Ovary (tissue), 9 donors: ENCODE measurements around the gene TBC1D1. TPM values are rescaled to one million over a fixed set of nuclear protein-coding genes. Genes with fewer than 3 reads are reported as not detected.
"Not testable (repeated sequence)": the region's sequence is repeated elsewhere in the genome, so short reads cannot be mapped to it uniquely, and the experiment has no call there.

Experiments
- DNase-seq, 5 donors: peaks; one replicate each; pipeline ENCODE4 v3.0.0-alpha.2; 2019 to 2020
- H3K27ac ChIP-seq, 2 donors: fragments of 200-600 bp; one replicate each; pipeline versions ENCODE4 v1.5.1 to v1.8.0; 2019 to 2022
- H3K27me3 ChIP-seq: fragments of 200-600 bp; one replicate; pipeline ENCODE4 v1.8.0; 2022
- H3K36me3 ChIP-seq: fragments of 200-600 bp; sonication (generic); one replicate; pipeline ENCODE4 v1.5.1; 2019
- H3K4me1 ChIP-seq: one replicate; pipeline ENCODE4 v1.8.1; 2013; ENCODE audit warnings: mild to moderate bottlenecking, moderate library complexity; ENCODE audit not compliant: insufficient read depth
- H3K4me3 ChIP-seq: fragments of 200-600 bp; sonication (generic); one replicate; pipeline ENCODE4 v1.5.1; 2017
- H3K9me3 ChIP-seq, 2 donors: fragments of 200-600 bp in 1 of 2; sonication (generic) in 1 of 2; one replicate each; pipeline versions ENCODE4 v1.5.1 to v1.8.1; 2013 to 2019; ENCODE audit warnings: mild to moderate bottlenecking in 1 of 2, moderate library complexity in 1 of 2
- CTCF ChIP-seq, 3 donors: fragments of 450-650 bp in 2 of 3; fragments of 200-600 bp in 1 of 3; IDR thresholded peaks; one replicate each; pipeline versions ENCODE4 v1.5.1 to v1.8.0; 2016 to 2022; ENCODE audit warnings: antibody characterized with exemption in 3 of 3, mild to moderate bottlenecking in 1 of 3
- EP300 ChIP-seq: sonication (generic); formaldehyde crosslinking; IDR thresholded peaks from one replicate; pipeline ENCODE4 v1.6.1; 2017; ENCODE audit warnings: antibody characterized with exemption
- POLR2A ChIP-seq: fragments of 450-650 bp; IDR thresholded peaks from one replicate; pipeline ENCODE4 v1.6.1; 2017; ENCODE audit warnings: antibody characterized with exemption, mild to moderate bottlenecking, moderate library complexity
- WGBS, 3 donors: extraction: QIAGEN DNeasy Blood & Tissue Kit in 1 of 3; methylation state at CpG; one replicate each; pipeline versions ENCODE4 v1.1.5 to v1.1.7; 2013 to 2017; 5-methylcytosine and 5-hydroxymethylcytosine counted together
- intact Hi-C, 4 donors: fragments of 100-400 bp; cut with DNase I; formaldehyde crosslinking; loops; one replicate each; pipeline versions ENCODE4 v1.11.0 to v1.15.1; 2022 to 2023
- polyA plus RNA-seq, 2 donors: library from polyadenylated mRNA; stranded (reverse); fragments of 200-250 nt in 1 of 2; fragments of 350-450 nt in 1 of 2; fragmentation: Illumina TruSeq in 1 of 2; extraction: RNeasy Lipid Tissue Mini Kit (QIAGEN cat#74804) in 1 of 2; gene quantifications; one replicate each; pipeline ENCODE4 v1.2.3, GENCODE V29; 2013 to 2014
- total RNA-seq, 7 donors: library from RNA; depleted of rRNA in 2 of 7; stranded (reverse); fragments of >200 nt in 2 of 7; fragmentation: NEBNext Ultra II Directional in 3 of 7; extraction: Animal tissue kit (Norgen Biotek cat#: 25700) in 3 of 7; gene quantifications; one replicate each; pipeline versions ENCODE4 v1.1.0 to v1.2.4, GENCODE V29; 2016 to 2023
- donor health status: DM: no; HTN: no; CAD: no; lungs with moderate emphysema.
- donor health status: DM: no; HTN: no; CAD: no.
- donor health status: Bipolar disorder and iron deficiency.
- donor health status: DM: yes; HTN: yes; CAD: no.
- donor health status: DM: no; HTN: no; CAD: no.
- donor health status: DM: yes; HTN: yes; CAD: no.

TBC1D1 gene
- total and polyA plus RNA-seq, 9 donors: 39.5 to 104 (median 63.9) TPM

DNA sequence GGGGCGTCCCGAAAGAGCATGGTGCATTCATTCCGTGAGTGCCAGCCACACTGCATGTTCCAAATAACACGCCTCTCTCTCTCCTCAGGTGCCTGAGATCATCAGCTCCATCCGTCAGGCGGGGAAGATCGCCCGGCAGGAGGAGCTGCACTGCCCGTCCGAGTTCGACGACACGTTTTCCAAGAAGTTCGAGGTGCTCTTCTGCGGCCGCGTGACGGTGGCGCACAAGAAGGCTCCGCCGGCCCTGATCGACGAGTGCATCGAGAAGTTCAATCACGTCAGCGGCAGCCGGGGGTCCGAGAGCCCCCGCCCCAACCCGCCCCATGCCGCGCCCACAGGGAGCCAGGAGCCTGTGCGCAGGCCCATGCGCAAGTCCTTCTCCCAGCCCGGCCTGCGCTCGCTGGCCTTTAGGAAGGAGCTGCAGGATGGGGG lies 123.6 kb downstream of the TBC1D1 start:
- no peak for DNase-seq
- Histone ChIP-seq H3K4me1 (peaks cover 10% of the 10 kb centered on the region), H3K36me3 (no peaks in the 10 kb centered on the region), H3K9me3 (no peaks in the 10 kb centered on the region), H3K27me3 (no peaks in the 10 kb centered on the region), H3K4me3 (no peak overlapping the region), H3K27ac (no peak overlapping the region)
- TF ChIP-seq POLR2A: no peak
- 93 to 96% (median 93%) methylated on average over 36 to 37 of the region's 37 CpGs for WGBS, 3 donors
- intact Hi-C loops: no loop called here

DNA sequence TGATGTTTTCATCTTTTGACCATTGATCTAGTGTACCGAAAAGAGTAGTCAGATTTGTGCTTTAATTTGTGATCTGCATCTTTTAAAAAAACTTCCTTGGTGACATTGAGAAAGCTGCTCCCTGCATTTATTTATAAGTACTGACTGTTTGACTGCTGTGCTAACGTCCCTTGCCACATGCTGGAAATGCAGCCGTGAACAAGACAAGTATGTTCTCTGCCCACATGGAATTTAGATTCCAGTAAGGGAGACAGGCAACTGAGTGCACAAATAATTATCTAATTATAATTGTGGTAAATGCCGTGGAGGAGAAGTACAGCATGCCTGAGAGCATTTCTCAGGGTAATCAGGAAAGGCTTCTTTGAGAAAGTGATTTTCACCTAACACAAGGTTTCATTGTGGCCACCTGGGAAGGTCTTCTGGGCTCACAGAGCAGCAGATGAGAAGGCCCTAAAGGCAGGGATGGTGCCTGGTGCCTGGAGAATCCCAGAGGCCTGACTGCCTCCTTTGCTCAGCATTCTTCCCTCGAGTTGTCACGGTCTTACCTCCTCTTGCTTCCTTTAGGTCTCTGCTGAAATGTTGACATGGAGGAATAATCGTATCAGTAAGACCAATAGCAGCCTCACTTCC lies 125.1 kb downstream of the TBC1D1 start:
- intact Hi-C loops: no loop called here
- no peaks in the 10 kb centered on the region for H3K36me3 ChIP-seq
- H3K27ac ChIP-seq: no peak overlapping the region
- H3K9me3 ChIP-seq: no peaks in the 10 kb centered on the region
- no peak for TF ChIP-seq CTCF (IDR thresholded peaks at IDR 0.05)
- no peak for TF ChIP-seq POLR2A
- no peak for TF ChIP-seq EP300
- no peak for DNase-seq
- H3K4me1 ChIP-seq: peaks cover 4% of the 10 kb centered on the region
- H3K4me3 ChIP-seq: no peak overlapping the region
- WGBS, 3 donors: 65 to 79% (median 78%) methylated on average over 7 of the region's 7 CpGs
- no peaks in the 10 kb centered on the region for H3K27me3 ChIP-seq

- Histone ChIP-seq H3K27ac (no peak overlapping the region), H3K4me1 (peaks cover 4% of the 10 kb centered on the region), H3K36me3 (no peaks in the 10 kb centered on the region), H3K4me3 (no peak overlapping the region), H3K9me3 (no peaks in the 10 kb centered on the region), H3K27me3 (no peaks in the 10 kb centered on the region)
- intact Hi-C loops: no loop called here
- no peak for DNase-seq
- TF ChIP-seq EP300: no peak
- no peak for TF ChIP-seq POLR2A
- WGBS, 3 donors: 68 to 79% (median 78%) methylated on average over 2 of the region's 2 CpGs
Measured at GRCh38 chr4:38016698-38017097, 125.8 kb downstream of the TBC1D1 start.

- WGBS, 3 donors: 92 to 96% (median 95%) methylated on average over 5 of the region's 5 CpGs
- intact Hi-C loops: no loop called here
Measured at GRCh38 chr4:38017609-38018008, 126.7 kb downstream of the TBC1D1 start.

GRCh38 chr4:38020386-38020785 lies 129.5 kb downstream of the TBC1D1 start:
- no peak overlapping the region for H3K27ac ChIP-seq
- DNase-seq: no peak
- no peaks in the 10 kb centered on the region for H3K9me3 ChIP-seq
- TF ChIP-seq POLR2A: no peak
- no peak for TF ChIP-seq EP300
- TF ChIP-seq CTCF (IDR thresholded peaks at IDR 0.05): no peak
- intact Hi-C loops: no loop called here
- H3K27me3 ChIP-seq: no peaks in the 10 kb centered on the region
- no peaks in the 10 kb centered on the region for H3K36me3 ChIP-seq
- H3K4me1 ChIP-seq: peaks cover 2% of the 10 kb centered on the region
- WGBS, 3 donors: 87 to 98% (median 90%) methylated on average over 7 of the region's 7 CpGs
- no peak overlapping the region for H3K4me3 ChIP-seq

More at GRCh38 chr4:38017609-38018008, 126.7 kb downstream of the TBC1D1 start:
- DNase-seq: no peak
- Histone ChIP-seq H3K9me3 (no peaks in the 10 kb centered on the region), H3K4me1 (peaks cover 4% of the 10 kb centered on the region), H3K27me3 (no peaks in the 10 kb centered on the region), H3K36me3 (no peaks in the 10 kb centered on the region), H3K4me3 (no peak overlapping the region), H3K27ac (no peak overlapping the region)
- TF ChIP-seq POLR2A: no peak

DNA sequence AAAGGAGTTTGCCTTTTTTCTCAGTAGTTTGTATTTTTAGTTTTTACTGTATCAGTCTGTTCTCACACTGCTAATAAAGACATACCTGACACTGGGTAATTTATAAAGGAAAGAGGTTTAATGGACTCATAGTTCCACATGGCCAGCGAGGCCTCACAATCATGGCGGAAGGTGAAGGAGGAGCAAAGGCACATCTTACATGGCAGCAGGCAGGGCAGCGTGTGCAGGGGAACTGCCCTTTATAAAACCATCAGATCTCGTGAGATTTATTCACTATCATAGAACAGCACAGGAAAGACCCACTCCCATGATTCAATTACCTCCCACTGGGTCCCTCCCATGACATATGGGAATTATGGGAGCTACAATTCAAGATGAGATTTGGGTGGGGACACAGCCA lies 130.1 kb downstream of the TBC1D1 start:
- H3K4me3 ChIP-seq, H3K4me1 ChIP-seq, H3K9me3 ChIP-seq, H3K27me3 ChIP-seq, H3K36me3 ChIP-seq, intact Hi-C loops, DNase-seq, H3K27ac ChIP-seq: not testable (repeated sequence)
- 97 to 99% (median 97%) methylated on average over 4 of the region's 4 CpGs for WGBS, 3 donors
